NCI-H1436 (cell line): ENCODE results near the gene NSUN7.
A peak's percentile ranks its signal among the peaks of the same experiment; 100 is the strongest.
"Not testable (repeated sequence)": the region's sequence is repeated elsewhere in the genome, so short reads cannot be mapped to it uniquely, and the experiment has no call there.

Source experiments
- DNase-seq: peaks from one replicate; lab custom pipeline; 2025; lab: John Stamatoyannopoulos, UW

NSUN7 gene

GRCh38 chr4:40817157-40817556 is 67.4 kb downstream of the NSUN7 start:
- DNase-seq, result not testable (repeated sequence)

DNA sequence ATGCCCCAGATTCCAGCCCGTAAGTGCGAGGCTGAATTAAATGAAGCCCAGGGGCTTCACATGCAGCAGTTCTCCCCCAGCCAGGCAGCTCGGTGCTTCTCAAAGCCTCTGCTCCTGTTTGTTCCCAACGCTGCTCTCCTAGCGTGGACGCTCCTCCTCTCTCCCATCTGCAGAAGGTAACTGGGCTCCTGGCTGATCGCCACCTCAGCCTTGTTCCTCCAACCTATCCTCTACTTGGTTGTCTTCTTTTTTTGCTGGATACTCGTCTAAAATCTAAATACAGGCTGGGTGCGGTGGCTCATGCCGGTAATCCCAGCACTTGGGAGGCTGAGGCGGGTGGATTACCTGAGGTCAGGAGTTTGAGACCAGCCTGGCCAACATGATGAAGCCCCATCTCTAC is 70.3 kb downstream of the NSUN7 start:
- no peak for DNase-seq

GRCh38 chr4:40822420-40823166 is 72.8 kb downstream of the NSUN7 start:
- no peak for DNase-seq

DNA sequence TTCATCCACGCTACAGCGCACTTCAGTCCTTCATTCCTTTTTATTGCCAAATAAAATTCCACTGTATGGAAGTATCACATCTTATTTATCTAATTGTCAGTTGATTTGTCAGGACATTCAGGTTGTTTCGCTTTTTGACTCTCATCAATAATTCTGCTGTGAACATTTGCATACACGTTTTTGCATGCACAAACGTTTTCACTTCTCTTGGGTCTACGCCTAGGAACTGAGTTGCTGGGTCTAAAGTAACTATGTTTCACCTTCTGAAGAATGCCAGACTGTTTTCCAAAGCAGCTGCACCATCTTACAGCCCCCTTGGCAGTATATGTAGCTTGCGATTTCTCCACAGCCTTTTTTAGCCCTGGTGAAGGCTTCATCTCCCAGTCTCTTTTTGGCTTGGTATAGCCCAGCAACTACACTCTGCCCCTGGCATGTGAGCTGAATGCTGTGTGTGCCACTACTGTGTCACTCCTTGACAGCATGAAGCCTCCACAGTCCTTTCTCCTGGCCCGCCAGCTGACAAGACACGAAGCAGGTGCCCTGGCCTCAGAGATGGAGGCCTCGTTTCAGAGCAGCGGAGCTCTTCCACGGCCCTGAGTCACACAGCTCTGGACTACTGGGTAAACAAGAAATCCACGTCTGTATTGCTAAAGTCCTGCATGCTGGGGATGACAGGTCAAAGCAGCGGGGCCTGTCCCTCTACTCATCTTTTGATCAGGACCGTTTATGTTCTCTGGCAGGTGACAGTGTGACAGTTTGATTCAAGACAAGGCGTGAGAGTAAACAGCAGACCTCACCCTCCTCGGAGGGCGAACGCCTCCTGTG is 75.5 kb downstream of the NSUN7 start:
- no peak for DNase-seq

DNA sequence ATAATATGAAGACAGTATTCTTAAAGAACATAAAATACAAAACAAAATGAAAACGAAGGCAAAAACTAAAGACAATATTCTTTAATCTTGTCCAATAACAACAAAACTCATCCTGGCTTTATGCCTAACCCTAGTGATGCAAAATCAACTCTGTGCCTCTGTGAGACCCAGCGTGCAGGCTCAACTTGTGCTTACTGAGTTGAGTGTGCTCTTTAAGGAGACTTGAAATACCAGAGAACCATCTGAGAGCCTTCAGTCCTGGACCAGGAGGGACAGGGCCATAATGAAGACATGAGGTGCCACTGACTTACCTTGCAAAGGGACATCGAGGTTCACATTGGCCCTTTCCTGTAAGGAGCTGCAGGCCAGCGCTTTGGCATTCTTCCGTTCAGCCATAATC is 77.1 kb downstream of the NSUN7 start:
- DNase-seq, result no peak

DNA sequence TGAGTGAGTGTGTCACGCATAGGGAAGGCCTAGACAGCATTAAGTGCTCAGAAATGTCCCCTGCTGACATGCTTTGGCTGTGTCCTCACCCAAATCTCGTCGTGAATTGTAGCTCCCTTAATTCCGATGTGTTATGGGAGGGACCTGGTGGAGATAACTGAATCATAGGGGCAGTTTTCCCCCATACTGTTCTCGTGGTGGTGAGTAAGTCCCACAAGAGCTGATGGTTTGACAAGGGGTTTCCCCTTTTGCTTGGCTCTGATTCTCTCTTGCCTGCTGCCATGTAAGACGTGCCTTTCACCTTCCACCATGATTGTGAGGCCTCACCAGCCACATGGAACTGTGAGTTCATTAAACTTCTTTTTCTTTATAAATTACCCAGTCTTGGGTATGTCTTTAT is 78.0 kb downstream of the NSUN7 start:
- no peak for DNase-seq

- no peak for DNase-seq
Measured at GRCh38 chr4:40828661-40829060, 78.9 kb downstream of the NSUN7 start.

DNA sequence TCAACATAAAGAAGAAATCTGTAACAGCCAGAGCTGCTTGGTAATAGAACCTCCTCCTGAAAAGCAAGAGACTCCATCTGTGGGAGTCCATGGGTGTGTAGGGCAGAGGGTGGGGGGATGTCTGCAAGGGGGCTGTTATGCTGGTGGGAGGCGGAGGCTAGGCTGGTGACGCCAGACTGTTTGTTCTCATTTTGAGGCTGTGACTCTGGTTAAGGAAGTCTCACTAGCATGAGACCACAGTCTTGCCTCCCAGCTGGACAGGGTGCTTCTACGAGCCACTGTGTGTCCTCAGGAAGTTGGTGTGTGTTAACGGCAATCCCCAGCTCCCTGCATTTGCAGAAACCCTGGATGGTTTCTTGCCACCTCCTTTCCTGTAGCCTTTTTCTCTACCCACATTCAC is 79.8 kb downstream of the NSUN7 start:
- no peak for DNase-seq

DNA sequence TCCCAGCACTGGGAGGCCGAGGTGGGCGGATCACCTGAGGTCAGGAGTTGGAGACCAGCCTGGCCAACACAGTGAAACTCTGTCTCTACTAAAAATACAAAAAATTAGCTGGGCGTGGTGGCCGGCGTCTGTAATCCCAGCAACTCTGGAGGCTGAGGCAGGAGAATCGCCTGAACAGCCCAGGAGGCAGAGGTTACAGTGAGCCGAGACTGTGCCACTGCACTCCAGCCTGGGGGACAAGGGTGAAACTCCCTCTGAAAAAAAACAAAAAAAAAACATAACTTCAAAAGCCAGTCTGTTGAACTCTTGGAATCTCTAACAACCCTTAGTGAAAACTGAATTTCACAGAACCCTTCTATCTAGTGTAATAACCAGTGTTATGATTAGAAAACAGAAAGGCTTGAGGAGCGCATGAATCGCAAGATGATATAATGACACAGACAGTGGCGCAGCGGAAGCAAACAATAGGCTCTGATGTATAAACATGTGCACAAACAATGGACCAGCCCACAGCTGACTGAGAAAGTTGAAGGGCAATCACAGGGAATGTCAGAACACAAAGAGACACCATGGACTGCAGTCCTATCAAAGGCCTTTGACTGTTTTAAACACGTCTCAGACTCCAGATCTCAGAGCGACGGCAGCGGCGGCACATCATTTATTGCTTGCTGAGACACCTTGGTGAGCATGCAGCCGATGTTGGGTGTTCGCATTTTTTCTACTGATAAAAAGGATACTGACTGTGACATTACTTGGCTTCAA is 81.6 kb downstream of the NSUN7 start:
- no peak for DNase-seq

GRCh38 chr4:40832175-40832574 is 82.4 kb downstream of the NSUN7 start:
- no peak for DNase-seq

- no peak for DNase-seq
Measured at GRCh38 chr4:40833212-40833611, 83.5 kb downstream of the NSUN7 start.

DNA sequence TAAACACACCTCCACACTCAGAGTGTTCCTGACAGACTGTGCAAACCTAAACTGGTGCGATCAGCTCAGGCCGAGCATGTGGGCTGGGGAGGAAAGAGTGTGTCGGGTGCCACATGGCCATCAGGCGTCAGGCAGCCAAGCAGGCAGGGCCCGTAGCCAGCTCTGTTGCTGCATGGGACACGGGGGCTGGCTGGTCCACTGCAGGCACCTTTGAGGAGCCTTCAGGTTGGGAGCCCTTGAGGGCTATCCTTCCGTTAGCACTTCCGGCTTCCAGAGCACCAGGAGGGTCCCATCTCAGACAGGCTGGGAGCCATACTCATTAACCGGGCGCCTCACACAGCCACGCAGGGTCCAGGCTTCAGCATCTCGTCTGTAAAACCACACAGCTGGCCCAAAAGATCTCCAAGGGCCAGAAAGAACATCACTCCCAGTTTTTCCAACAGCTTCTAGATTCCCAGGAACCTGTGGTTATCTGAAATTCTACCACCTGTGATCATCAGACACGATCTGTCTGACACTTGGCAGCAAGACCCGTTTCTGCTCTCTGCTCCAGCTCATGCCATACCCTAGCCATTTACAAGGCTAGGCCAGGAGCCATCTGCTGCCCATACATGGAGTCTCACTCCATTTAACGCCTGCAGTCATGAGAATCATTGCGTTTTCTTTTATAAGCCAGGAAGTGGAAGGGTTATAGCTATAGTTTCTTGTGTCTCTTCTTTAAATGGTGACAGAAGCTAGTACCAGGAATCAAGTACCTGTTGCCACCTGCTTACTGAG is 87.5 kb downstream of the NSUN7 start:
- DNase-seq, result no peak

DNA sequence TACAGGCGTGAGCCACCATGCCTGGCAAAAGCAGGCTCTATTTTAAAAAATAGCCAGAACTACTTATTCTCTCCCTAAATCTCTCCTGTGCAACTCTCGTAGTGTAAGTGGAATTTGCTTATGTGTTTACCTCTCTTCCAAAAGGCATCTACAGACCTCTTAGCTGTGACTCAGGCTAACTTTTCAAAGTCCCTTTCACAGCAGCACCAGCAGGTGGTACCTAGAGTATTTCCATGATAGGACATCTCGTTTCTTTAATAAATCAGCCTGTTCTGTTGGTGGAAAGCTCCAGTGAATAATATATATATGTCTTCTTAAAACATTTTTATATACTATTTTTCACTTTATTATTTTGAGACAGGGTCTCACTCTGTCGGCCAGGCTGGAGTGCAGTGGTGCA is 89.0 kb downstream of the NSUN7 start:
- no peak for DNase-seq

DNA sequence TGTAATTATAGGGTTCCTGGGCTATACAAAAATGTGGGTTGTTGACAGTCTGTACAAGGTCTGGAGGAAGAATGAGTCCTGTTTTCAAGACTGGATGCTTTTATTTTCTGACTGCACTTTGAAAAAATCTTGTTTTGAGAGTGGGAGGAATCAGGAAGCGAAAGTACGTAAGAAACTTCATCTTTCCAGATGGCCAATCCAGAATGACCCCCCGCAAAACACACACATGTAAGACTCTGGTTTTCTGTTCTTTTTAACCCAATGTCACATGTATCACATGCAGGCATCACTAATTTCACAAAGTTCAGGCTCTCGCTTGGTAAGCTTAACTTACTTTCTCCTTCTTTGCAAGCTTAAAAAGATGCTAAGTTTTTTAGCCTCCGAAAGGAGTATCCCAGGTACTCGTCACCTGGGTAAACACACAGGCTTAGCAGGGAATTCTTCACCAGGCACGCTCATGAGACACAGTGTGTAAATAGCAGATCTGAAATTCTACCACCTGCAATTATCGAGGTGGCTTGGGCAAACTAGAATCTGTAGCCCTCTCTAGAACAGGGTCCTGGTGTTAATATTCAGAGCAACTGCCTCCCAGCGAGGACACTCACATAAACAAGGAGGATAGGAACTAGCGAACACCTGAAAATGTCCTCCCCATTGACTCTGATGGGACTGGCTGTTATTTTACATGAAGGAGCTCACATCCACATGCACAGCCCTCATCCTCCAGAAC is 90.7 kb downstream of the NSUN7 start:
- no peak for DNase-seq

DNA sequence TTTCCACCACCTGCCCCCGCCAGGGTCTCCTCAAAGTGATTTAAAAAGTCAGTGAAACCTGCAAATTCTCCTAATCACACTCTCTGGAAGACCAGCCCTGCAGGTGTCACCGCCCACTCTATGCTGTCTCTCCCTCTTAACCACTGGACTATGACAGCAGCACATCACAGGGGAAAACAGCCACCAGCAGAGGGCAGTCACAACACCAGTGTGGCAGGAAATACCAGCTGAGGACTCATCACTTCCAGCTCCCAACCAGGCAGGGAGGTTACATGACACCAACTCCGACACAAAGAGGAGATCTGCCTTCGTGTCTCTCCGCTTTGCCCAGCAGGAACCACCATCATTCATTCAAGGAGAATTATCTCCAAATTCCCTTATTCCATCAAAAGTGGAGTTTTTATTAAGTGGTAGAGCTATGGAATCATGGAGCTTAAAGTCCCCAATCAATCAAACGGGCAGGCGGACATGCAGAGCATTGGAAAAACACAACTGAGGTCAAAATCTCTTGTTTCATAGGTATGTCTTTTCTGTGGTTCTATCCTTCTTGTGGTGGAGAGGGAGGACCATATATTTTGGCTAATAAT is 91.3 kb downstream of the NSUN7 start:
- peak; percentile 67 for DNase-seq

- DNase-seq, result no peak
Measured at GRCh38 chr4:40842318-40842717, 92.6 kb downstream of the NSUN7 start.

GRCh38 chr4:40842725-40843423 is 93.1 kb downstream of the NSUN7 start:
- no peak for DNase-seq

DNA sequence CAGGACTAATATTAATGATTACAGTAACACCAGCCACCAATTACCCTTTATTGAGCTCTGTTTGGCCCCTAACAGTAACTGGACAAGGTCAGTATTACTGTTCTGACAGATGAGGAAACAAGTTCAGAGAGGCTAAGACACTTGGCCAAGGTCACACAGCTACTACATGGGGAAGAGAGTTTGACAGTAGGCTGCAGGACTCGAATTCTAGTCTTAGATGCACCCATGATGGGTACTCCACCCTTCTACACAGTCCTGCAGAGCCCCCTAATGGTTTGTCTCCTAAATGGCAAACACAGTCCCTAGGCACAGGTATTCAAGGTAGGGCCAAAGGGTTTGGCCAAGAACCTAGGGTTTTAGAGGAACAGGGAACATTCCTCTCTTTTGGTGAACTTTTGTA is 93.9 kb downstream of the NSUN7 start:
- no peak for DNase-seq

DNA sequence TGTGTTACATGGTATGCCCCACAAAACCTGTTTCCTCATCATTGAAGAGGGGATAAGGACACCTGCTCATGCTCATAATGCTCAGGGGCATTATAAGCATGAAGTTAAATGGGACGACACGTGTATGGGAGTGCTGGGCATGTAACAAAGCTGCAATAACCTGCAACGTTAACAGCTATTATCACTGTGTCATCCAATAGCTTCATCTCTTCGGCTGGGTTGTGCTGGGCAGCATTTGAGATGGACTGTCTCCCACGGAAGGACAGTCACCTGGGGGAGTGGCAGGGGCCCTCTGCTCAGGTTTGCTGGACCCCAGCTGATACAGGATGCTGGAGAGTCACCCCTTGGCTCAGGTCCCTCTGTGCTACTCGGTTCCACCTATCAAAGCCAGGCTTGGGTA is 94.5 kb downstream of the NSUN7 start:
- DNase-seq, result no peak

- no peak for DNase-seq
Measured at GRCh38 chr4:40845154-40845835, 95.5 kb downstream of the NSUN7 start.
